GM12878 (cell line): ENCODE data around the gene ARHGAP15. TPM values are rescaled to one million over a fixed set of nuclear protein-coding genes. Genes with fewer than 3 reads are reported as not detected.

ENCODE experiments used
- BMI1 ChIP-seq: fragments of 450-650 bp; IDR thresholded peaks from 2 replicates; pipeline ENCODE4 v1.6.1; 2016; ENCODE audit warnings: mild to moderate bottlenecking, moderate library complexity, borderline replicate concordance
- CHD4 ChIP-seq: fragments of 200-600 bp; sonication (generic); IDR thresholded peaks from 2 replicates; pipeline ENCODE4 v1.6.1; 2016; ENCODE audit warnings: mild to moderate bottlenecking
- ELK1 ChIP-seq: IDR thresholded peaks from 2 replicates; pipeline ENCODE4 v1.6.1; 2012; ENCODE audit warnings: low read depth, low read length, improper control_type of control experiment
- IRF3 ChIP-seq: fragments of 450-650 bp; IDR thresholded peaks from 2 replicates; pipeline ENCODE4 v1.6.1; 2014; ENCODE audit warnings: mild to moderate bottlenecking
- MAX ChIP-seq: IDR thresholded peaks from 2 replicates; pipeline ENCODE4 v1.6.1; 2012; ENCODE audit warnings: low read depth, low read length, improper control_type of control experiment
- MEF2A ChIP-seq: IDR thresholded peaks from 2 replicates; pipeline ENCODE4 v1.6.1; 2011; ENCODE audit warnings: low read depth, mild to moderate bottlenecking, low read length, moderate library complexity; ENCODE audit not compliant: insufficient read depth
- MYC ChIP-seq: IDR thresholded peaks from 2 replicates; pipeline ENCODE4 v1.6.1; 2011; ENCODE audit warnings: mild to moderate bottlenecking, low read length, moderate library complexity, inconsistent platforms; ENCODE audit not compliant: insufficient read depth, insufficient replicate concordance, insufficient read length, severe bottlenecking
- PAX5 ChIP-seq: IDR thresholded peaks from 2 replicates; pipeline ENCODE4 v1.6.1; 2011; ENCODE audit warnings: low read depth, low read length, borderline replicate concordance
- PBX3 ChIP-seq: IDR thresholded peaks from 2 replicates; pipeline ENCODE4 v1.6.1; 2011; ENCODE audit warnings: mild to moderate bottlenecking, low read depth, low read length, moderate library complexity; ENCODE audit not compliant: insufficient replicate concordance
- POLR2A ChIP-seq: IDR thresholded peaks from 2 replicates; pipeline ENCODE4 v1.6.1; 2011; ENCODE audit warnings: low read depth, mild to moderate bottlenecking, low read length
- RAD51 ChIP-seq: fragments of 450-650 bp; IDR thresholded peaks from 2 replicates; pipeline ENCODE4 v1.6.1; 2016; ENCODE audit warnings: moderate library complexity, mild to moderate bottlenecking, inconsistent platforms
- RCOR1 ChIP-seq: conservative IDR thresholded peaks from 2 replicates; pipeline ENCODE4 v1.6.1; 2012; ENCODE audit warnings: low read depth, low read length, improper control_type of control experiment
- SIX5 ChIP-seq: IDR thresholded peaks from 2 replicates; pipeline ENCODE4 v1.6.1; 2011; ENCODE audit warnings: mild to moderate bottlenecking, low read depth, low read length, moderate library complexity; ENCODE audit not compliant: severe bottlenecking
- SMAD5 ChIP-seq: IDR thresholded peaks from 2 replicates; pipeline ENCODE4 v1.6.1; 2016; ENCODE audit warnings: antibody characterized with exemption, low read depth
- SREBF1 ChIP-seq: IDR thresholded peaks from 2 replicates; pipeline ENCODE4 v1.6.1; 2012; ENCODE audit warnings: mild to moderate bottlenecking, low read length
- SUZ12 ChIP-seq: fragments of 200-600 bp; sonication (generic); IDR thresholded peaks from one replicate; pipeline ENCODE4 v1.6.1; 2018; ENCODE audit warnings: antibody characterized with exemption, mild to moderate bottlenecking; ENCODE audit not compliant: unreplicated experiment
- ZBTB4 ChIP-seq: fragments of 450-650 bp; formaldehyde crosslinking; IDR thresholded peaks from 2 replicates; pipeline ENCODE4 v1.4.0; 2022; ENCODE audit warnings: mild to moderate bottlenecking, moderate library complexity
- ZNF622 ChIP-seq: fragments of 450-650 bp; IDR thresholded peaks from 2 replicates; pipeline ENCODE4 v1.6.1; 2017; ENCODE audit warnings: mild to moderate bottlenecking, inconsistent platforms
- polyA plus RNA-seq, 11 experiments: library from polyadenylated mRNA; depleted of rRNA in 4 of 11; unstranded in 6 of 11; stranded (reverse) in 5 of 11; fragments of >200 nt; fragmentation: Nextera tagmentation in 4 of 11; fragmentation: Illumina TruSeq in 1 of 11; extraction: Ambion mirVana in 4 of 11; extraction: Trizol in 1 of 11; gene quantifications; 1 replicate in 1 of 11; 2 replicates in 10 of 11; pipeline versions ENCODE4 v1.2.1 to v1.2.3, GENCODE V29; 2011 to 2016; ENCODE audit warnings: inconsistent platforms in 2 of 11, missing spikeins in 2 of 11, low read depth in 1 of 11
- total RNA-seq, 4 experiments: library from RNA; depleted of rRNA in 3 of 4; stranded (reverse); fragments of >200 nt in 3 of 4; fragmentation: Illumina TruSeq in 1 of 4; extraction: Trizol in 1 of 4; gene quantifications; 2 replicates each; pipeline versions ENCODE4 v1.2.1 to v1.2.3, GENCODE V29; 2013 to 2021

ARHGAP15 gene
- total and polyA plus RNA-seq, 10 of the 15 experiments (the other 5 are each of a cell fraction or from before 2014, with no cell fraction given), result 38.0 to 92.6 (median 66.7) TPM

- TF ChIP-seq SIX5 (no peak), MYC (no peak), SUZ12 (no peak), IRF3 (no peak), ELK1 (no peak), SREBF1 (no peak), SMAD5 (no peak), PAX5 (no peak), RCOR1 (no peak), RAD51 (no peak), CHD4 (no peak), MAX (no peak), BMI1 (peak; percentile 78; the same call in 1 of the 2 replicates), MEF2A (peak; percentile 37; the same call in 1 of the 2 replicates), POLR2A (no peak), ZBTB4 (CRISPR knock-in tag) (no peak), PBX3 (no peak), ZNF622 (no peak)
- TF ChIP-seq, all 136 proteins: peak for 30
Observed at GRCh38 chr2:143468341-143468888, 339.2 kb downstream of the ARHGAP15 start (continued).
